Hepatocyte (in vitro differentiated cells): ENCODE measurements around the gene ZNF771. TPM values are rescaled to one million over a fixed set of nuclear protein-coding genes. Genes with fewer than 3 reads are reported as not detected.

Experiments used
- DNase-seq: peaks from one replicate; pipeline ENCODE4 v3.0.0-alpha.2; 2016; ENCODE audit warnings: low spot score
- H2AFZ ChIP-seq: fragments of 200-600 bp; sonication (generic); 2 replicates; pipeline ENCODE4 v1.6.0; 2016; ENCODE audit warnings: antibody characterized with exemption, mild to moderate bottlenecking
- H3K27ac ChIP-seq: fragments of 200-600 bp; sonication (generic); 2 replicates; pipeline ENCODE4 v1.5.1; 2016; ENCODE audit warnings: mild to moderate bottlenecking
- H3K27me3 ChIP-seq: fragments of 200-600 bp; sonication (generic); 2 replicates; pipeline ENCODE4 v1.6.1; 2016
- H3K36me3 ChIP-seq: fragments of 200-600 bp; sonication (generic); replicated peaks from 2 replicates; pipeline ENCODE4 v1.5.1; 2016; ENCODE audit warnings: low read depth; ENCODE audit not compliant: insufficient read depth
- H3K4me1 ChIP-seq: fragments of 200-600 bp; sonication (generic); 2 replicates; pipeline ENCODE4 v1.5.1; 2016; ENCODE audit warnings: mild to moderate bottlenecking, moderate library complexity; ENCODE audit not compliant: insufficient read depth
- H3K4me2 ChIP-seq: fragments of 200-600 bp; sonication (generic); 2 replicates; pipeline ENCODE4 v1.6.0; 2016
- H3K4me3 ChIP-seq: fragments of 200-600 bp; sonication (generic); 2 replicates; pipeline ENCODE4 v1.5.1; 2016; ENCODE audit warnings: mild to moderate bottlenecking
- H3K79me2 ChIP-seq: fragments of 200-600 bp; sonication (generic); 2 replicates; pipeline ENCODE4 v1.6.0; 2017; ENCODE audit warnings: mild to moderate bottlenecking
- H3K9me2 ChIP-seq: fragments of 200-600 bp; sonication (generic); replicated peaks from 2 replicates; pipeline ENCODE4 v1.6.0; 2017; ENCODE audit warnings: mild to moderate bottlenecking; ENCODE audit not compliant: insufficient read depth
- H3K9me3 ChIP-seq: fragments of 200-600 bp; sonication (generic); 2 replicates; pipeline ENCODE4 v1.5.1; 2016; ENCODE audit warnings: low read depth, mild to moderate bottlenecking
- H4K20me1 ChIP-seq: fragments of 200-600 bp; sonication (generic); 2 replicates; pipeline ENCODE4 v1.6.0; 2016; ENCODE audit warnings: mild to moderate bottlenecking; ENCODE audit not compliant: insufficient read depth, poor library complexity, severe bottlenecking
- EZH2 ChIP-seq: fragments of 200-600 bp; sonication (generic); IDR thresholded peaks from 2 replicates; pipeline ENCODE4 v1.6.1; 2016; ENCODE audit warnings: antibody characterized with exemption, mild to moderate bottlenecking, borderline replicate concordance
- EZH2phosphoT487 ChIP-seq: fragments of 200-600 bp; sonication (generic); IDR thresholded peaks from one replicate; pipeline ENCODE4 v1.6.1; 2018; ENCODE audit warnings: antibody characterized with exemption, mild to moderate bottlenecking, low read depth, moderate library complexity; ENCODE audit not compliant: unreplicated experiment, severe bottlenecking
- WGBS: methylation state at CpG from one replicate; pipeline ENCODE4 v1.1.6; 2016; ENCODE audit warnings: low lambda C conversion rate; ENCODE audit errors: missing lambda C conversion rate; 5-methylcytosine and 5-hydroxymethylcytosine counted together
- polyA plus RNA-seq: library from polyadenylated mRNA; unstranded; fragments of >200 nt; fragmentation: Nextera tagmentation; extraction: Ambion mirVana; gene quantifications from 2 replicates; pipeline ENCODE4 v1.2.1, GENCODE V29; 2016
- total RNA-seq: library from RNA; depleted of rRNA; stranded (reverse); fragments of >200 nt; gene quantifications from 2 replicates; pipeline ENCODE4 v1.2.3, GENCODE V29; 2014
- TF ChIP-seq, protein P1 (sequence below): fragments of 200-600 bp; sonication (generic); IDR thresholded peaks from 2 replicates; pipeline ENCODE4 v1.5.1; 2016; ENCODE audit warnings: antibody characterized with exemption, mild to moderate bottlenecking; ENCODE audit not compliant: poor library complexity

ZNF771 gene
- total and polyA plus RNA-seq, 2 experiments from 2014 or later = 12.4 to 23.6 TPM

DNA sequence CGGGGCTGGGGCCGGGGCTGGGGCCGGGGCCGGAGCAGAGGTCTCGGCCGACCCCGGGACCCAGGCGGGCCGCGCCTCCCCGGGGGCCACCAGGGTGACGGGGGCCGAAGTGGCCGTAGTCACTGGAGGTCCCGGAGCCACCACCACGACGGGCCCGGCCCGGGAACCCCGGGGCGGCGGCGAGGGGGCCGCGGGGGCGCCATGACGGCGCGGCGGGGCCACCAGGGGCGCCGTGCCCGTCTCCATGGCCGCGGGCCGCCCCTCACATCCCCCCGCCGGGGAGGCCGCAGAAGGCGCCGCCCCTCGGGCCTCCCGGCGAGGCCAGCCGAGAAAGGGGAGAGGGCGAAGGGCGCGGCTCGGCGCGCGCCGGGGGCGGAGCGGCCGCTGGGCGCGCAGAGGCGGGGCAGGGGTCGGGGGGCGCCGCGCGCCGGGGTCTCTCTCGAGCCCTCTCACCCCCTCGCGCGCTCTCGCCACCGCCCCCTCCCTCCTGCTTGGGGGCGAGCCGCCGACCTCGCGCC is 37.4 kb upstream of the ZNF771 start:
- 0% methylated on average over 5 of the region's 76 CpGs for WGBS
- no peak for DNase-seq
- Histone ChIP-seq H3K27ac (peak overlapping the region; percentile 68), H3K36me3 (no peaks in the 10 kb centered on the region), H3K9me3 (no peaks in the 10 kb centered on the region), H2AFZ (no peak overlapping the region), H3K27me3 (no peaks in the 10 kb centered on the region), H3K9me2 (no peaks in the 10 kb centered on the region), H3K79me2 (peaks cover 49% of the 10 kb centered on the region), H3K4me1 (peaks cover 12% of the 10 kb centered on the region), H3K4me3 (peak overlapping the region; percentile 85), H3K4me2 (peak overlapping the region; percentile 96), H4K20me1 (peaks cover 44% of the 10 kb centered on the region)
- TF ChIP-seq, protein P1, sequence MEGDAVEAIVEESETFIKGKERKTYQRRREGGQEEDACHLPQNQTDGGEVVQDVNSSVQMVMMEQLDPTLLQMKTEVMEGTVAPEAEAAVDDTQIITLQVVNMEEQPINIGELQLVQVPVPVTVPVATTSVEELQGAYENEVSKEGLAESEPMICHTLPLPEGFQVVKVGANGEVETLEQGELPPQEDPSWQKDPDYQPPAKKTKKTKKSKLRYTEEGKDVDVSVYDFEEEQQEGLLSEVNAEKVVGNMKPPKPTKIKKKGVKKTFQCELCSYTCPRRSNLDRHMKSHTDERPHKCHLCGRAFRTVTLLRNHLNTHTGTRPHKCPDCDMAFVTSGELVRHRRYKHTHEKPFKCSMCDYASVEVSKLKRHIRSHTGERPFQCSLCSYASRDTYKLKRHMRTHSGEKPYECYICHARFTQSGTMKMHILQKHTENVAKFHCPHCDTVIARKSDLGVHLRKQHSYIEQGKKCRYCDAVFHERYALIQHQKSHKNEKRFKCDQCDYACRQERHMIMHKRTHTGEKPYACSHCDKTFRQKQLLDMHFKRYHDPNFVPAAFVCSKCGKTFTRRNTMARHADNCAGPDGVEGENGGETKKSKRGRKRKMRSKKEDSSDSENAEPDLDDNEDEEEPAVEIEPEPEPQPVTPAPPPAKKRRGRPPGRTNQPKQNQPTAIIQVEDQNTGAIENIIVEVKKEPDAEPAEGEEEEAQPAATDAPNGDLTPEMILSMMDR = no peak
- no peak for TF ChIP-seq EZH2
- no peak for TF ChIP-seq EZH2phosphoT487

DNA sequence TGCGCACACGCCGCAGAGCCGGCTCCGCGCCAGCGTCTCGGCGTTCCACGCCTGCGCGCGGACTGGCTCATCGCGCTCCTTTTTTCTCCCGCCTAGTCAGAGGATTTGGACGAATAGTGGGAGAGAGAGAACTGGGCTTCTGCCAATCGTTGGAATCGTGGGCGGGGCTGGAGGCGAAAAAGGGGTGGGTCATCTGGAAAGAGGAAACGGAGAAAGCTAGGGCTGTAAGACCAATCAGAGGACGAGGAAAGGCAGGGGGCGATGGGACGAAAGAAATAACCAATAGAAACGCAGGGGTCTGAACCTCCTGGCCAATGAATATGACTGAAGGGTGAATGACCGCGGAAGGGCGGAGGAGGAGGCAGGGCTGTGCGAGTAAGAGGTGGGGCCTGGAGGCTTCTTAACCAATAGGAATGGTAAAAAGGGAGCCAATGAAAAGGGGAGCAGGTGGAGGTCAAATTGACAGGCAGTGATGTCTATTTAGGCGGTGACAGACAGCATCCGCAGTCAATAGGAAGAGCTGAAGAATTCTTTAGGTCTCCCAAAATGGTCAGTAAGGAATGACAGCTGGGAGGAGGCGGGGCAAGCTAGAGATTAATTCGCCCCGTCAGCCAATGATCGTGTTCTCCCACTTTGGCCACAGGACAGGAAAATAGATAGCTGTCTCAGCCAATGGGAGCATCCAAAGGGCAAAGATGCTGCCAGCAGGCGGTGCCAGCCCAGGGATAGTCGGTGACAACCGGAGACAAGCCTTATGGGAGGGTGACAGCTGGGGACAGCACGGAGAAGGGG is 36.8 kb upstream of the ZNF771 start, which contains the start of gene TBC1D10B:
Gene TBC1D10B (minus strand): TSS at position 39 of the 792 bp plus-strand sequence. CDS start 311 bp downstream, outside the sequence.
- Histone ChIP-seq H3K9me3 (no peaks in the 10 kb centered on the region), H4K20me1 (peaks cover 38% of the 10 kb centered on the region), H3K4me1 (peaks cover 12% of the 10 kb centered on the region), H3K27me3 (no peaks in the 10 kb centered on the region), H3K4me3 (peak within 1 kb of the TSS; percentile 85), H3K4me2 (peak within 1 kb of the TSS; percentile 96), H2AFZ (peak within 1 kb of the TSS; percentile 1), H3K9me2 (no peaks in the 10 kb centered on the region), H3K27ac (peak within 1 kb of the TSS; percentile 84), H3K79me2 (peaks cover 42% of the 10 kb centered on the region), H3K36me3 (no peaks in the 10 kb centered on the region)
- TF ChIP-seq, protein P1 = no peak
- no peak for TF ChIP-seq EZH2
- TF ChIP-seq EZH2phosphoT487 = no peak
- WGBS = 2% methylated on average over 38 of the region's 40 CpGs
- peak; percentile 99 for DNase-seq

DNA sequence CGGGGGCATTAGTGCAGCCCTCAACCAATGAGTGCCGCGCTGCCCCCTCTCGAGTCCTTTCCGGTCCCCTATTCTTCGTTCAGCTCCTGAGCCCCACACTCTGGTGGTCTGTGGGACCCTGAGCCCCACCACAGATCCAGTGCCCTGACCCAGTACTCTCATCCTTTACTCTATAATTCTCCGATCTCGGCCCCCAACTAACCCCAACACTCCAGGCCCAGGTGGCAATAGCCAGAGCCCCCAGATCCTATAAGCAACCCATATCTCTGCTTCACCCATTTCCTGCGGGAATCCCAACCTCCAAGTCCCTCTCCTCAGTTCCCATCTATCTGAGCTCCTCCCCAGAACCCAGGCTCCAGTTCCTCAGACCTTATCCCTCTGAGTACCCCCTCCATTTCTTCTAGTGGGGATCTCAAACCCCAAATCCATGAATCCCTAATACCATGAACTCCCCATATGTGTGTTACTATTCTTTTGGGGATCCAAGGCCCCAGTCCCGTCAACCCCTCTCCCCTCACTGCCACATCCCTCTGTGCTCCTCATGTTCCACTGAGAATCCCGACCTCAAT is 36.1 kb upstream of the ZNF771 start:
- Histone ChIP-seq H3K36me3 (no peaks in the 10 kb centered on the region), H3K27me3 (no peaks in the 10 kb centered on the region), H4K20me1 (peaks cover 34% of the 10 kb centered on the region), H3K9me3 (no peaks in the 10 kb centered on the region), H3K79me2 (peaks cover 36% of the 10 kb centered on the region), H2AFZ (peak overlapping the region; percentile 1), H3K27ac (peak overlapping the region; percentile 84), H3K4me1 (peaks cover 12% of the 10 kb centered on the region), H3K4me2 (peak overlapping the region; percentile 65), H3K9me2 (no peaks in the 10 kb centered on the region), H3K4me3 (no peak overlapping the region)
- WGBS = 34% methylated on average over 11 of the region's 11 CpGs
- TF ChIP-seq, protein P1 = no peak
- DNase-seq = no peak
